Retinal pigment epithelial cell (primary cell): ENCODE data around the gene MRPS5.
"Not testable (repeated sequence)": the region's sequence is repeated elsewhere in the genome, so short reads cannot be mapped to it uniquely, and the experiment has no call there.

Experiments used
- DNase-seq: peaks from one replicate; pipeline ENCODE4 v3.0.0-alpha.2; 2010; ENCODE audit warnings: low read depth
- H3K4me3 ChIP-seq: 2 replicates; pipeline ENCODE4 v1.5.1; 2011; ENCODE audit warnings: mild to moderate bottlenecking, low read length, control low read depth, moderate library complexity
- CTCF ChIP-seq: conservative IDR thresholded peaks from 2 replicates; pipeline ENCODE4 v1.5.1; 2011; ENCODE audit warnings: low read depth, low read length, control low read depth, inconsistent platforms

MRPS5 gene

GRCh38 chr2:95041060-95041823 lies 80.4 kb downstream of the MRPS5 start:
- no peak for DNase-seq
- TF ChIP-seq CTCF, result no peak
- no peak overlapping the region for H3K4me3 ChIP-seq

- no peak for DNase-seq
- H3K4me3 ChIP-seq, result no peak overlapping the region
- no peak for TF ChIP-seq CTCF
These were observed 81.2 kb downstream of the MRPS5 start for GRCh38 chr2:95040426-95040825.

- no peak overlapping the region for H3K4me3 ChIP-seq
- TF ChIP-seq CTCF, result no peak
- DNase-seq, result no peak
These were observed 81.6 kb downstream of the MRPS5 start for GRCh38 chr2:95039978-95040377.

GRCh38 chr2:95039363-95039762 lies 82.2 kb downstream of the MRPS5 start:
- H3K4me3 ChIP-seq, result no peak overlapping the region
- TF ChIP-seq CTCF, result no peak
- no peak for DNase-seq

GRCh38 chr2:95038635-95039298 lies 82.8 kb downstream of the MRPS5 start:
- TF ChIP-seq CTCF, result no peak
- DNase-seq, result no peak
- no peak overlapping the region for H3K4me3 ChIP-seq

- not testable (repeated sequence) for DNase-seq
These were observed 83.6 kb downstream of the MRPS5 start for GRCh38 chr2:95037841-95038585.

GRCh38 chr2:95037384-95037839 lies 84.2 kb downstream of the MRPS5 start:
- DNase-seq, result no peak
- no peak overlapping the region for H3K4me3 ChIP-seq
- TF ChIP-seq CTCF, result no peak

More at GRCh38 chr2:95037841-95038585, 83.6 kb downstream of the MRPS5 start:
- H3K4me3 ChIP-seq, result not testable (repeated sequence)
